GM12878 (cell line): ENCODE results near the gene NUDT13. TPM values are rescaled to one million over a fixed set of nuclear protein-coding genes. Genes with fewer than 3 reads are reported as not detected.

Experiments
- ATAC-seq: fragments of 200-7000 bp; cut with Tn5 transposase; 3 replicates; pipeline ENCODE4 v1.9.1; 2020; ENCODE audit warnings: mild to moderate bottlenecking, moderate library complexity
- Bru-seq: library from RNA; stranded (reverse); fragments of 400-500 nt; gene quantifications from one replicate; lab custom pipeline; 2021; lab: Mats Ljungman, UMichigan
- BruChase-seq, 2 experiments: library from RNA; stranded (reverse); fragments of 400-500 nt; gene quantifications; one replicate each; lab custom pipeline; 2021; lab: Mats Ljungman, UMichigan
- BruUV-seq: library from RNA; stranded (reverse); fragments of 400-500 nt; replicated peaks from 2 replicates; lab custom pipeline; 2021; lab: Mats Ljungman, UMichigan
- CTCF ChIA-PET: fragments of 300-600 bp; sonication (Branson Sonifier 250); formaldehyde crosslinking; extraction: SDS; loops from one replicate; lab custom pipeline; 2021; ENCODE audit warnings: inconsistent platforms; lab: Yijun Ruan, JAX
- POLR2A ChIA-PET: fragments of 350-600 bp; formaldehyde crosslinking; extraction: SDS; loops from one replicate; lab custom pipeline; 2021; ENCODE audit warnings: inconsistent platforms; lab: Charles Lee
- RAD21 ChIA-PET: fragments of 300-600 bp; sonication (Branson Sonifier 250); formaldehyde crosslinking; loops from one replicate; lab custom pipeline; 2023; ENCODE audit warnings: antibody characterized with exemption; ENCODE audit not compliant: unreplicated experiment; lab: Charles Lee
- SMC1A ChIA-PET: fragments of 300-600 bp; sonication (Branson Sonifier 250); formaldehyde crosslinking; loops from one replicate; lab custom pipeline; 2023; ENCODE audit not compliant: unreplicated experiment, uncharacterized antibody; lab: Charles Lee
- DNase-seq: peaks from one replicate; pipeline ENCODE4 v3.0.0-alpha.2; 2011; ENCODE audit warnings: low read depth, low spot score
- FAIRE-seq: peaks from 3 replicates; lab custom pipeline; 2011; peaks lifted over from hg19 to GRCh38; lab: Jason Lieb, UNC
- H2AFZ ChIP-seq: 2 replicates; pipeline ENCODE4 v1.6.0; 2011; ENCODE audit warnings: low read depth, low read length, control low read depth; ENCODE audit not compliant: control insufficient read depth
- H3K27ac ChIP-seq: 2 replicates; pipeline ENCODE4 v1.5.1; 2011; ENCODE audit warnings: control low read depth; ENCODE audit not compliant: control insufficient read depth, insufficient read depth
- H3K27me3 ChIP-seq, 2 experiments: replicated peaks in 1 of 2; 2 replicates each; pipeline versions ENCODE4 v1.6.0 to v1.6.1; 2011; ENCODE audit warnings: low read length in 1 of 2; ENCODE audit not compliant: control insufficient read depth in 2 of 2, insufficient read depth in 2 of 2
- H3K36me3 ChIP-seq, 2 experiments: 2 replicates each; pipeline ENCODE4 v1.5.1; 2011; ENCODE audit warnings: low read length in 1 of 2; ENCODE audit not compliant: control insufficient read depth in 2 of 2, insufficient read depth in 2 of 2
- H3K4me1 ChIP-seq: 2 replicates; pipeline ENCODE4 v1.6.1; 2011; ENCODE audit warnings: mild to moderate bottlenecking, low read length, moderate library complexity, mixed read lengths; ENCODE audit not compliant: control insufficient read depth, insufficient read depth
- H3K4me2 ChIP-seq: 2 replicates; pipeline ENCODE4 v1.6.0; 2011; ENCODE audit warnings: control low read depth; ENCODE audit not compliant: control insufficient read depth, insufficient read depth
- H3K4me3 ChIP-seq: fragments of 200-600 bp; sonication (generic); 2 replicates; pipeline ENCODE4 v1.5.1; 2016
- H3K79me2 ChIP-seq: 2 replicates; pipeline ENCODE4 v1.6.0; 2011; ENCODE audit warnings: low read length; ENCODE audit not compliant: control insufficient read depth, insufficient read depth
- H3K9ac ChIP-seq: 2 replicates; pipeline ENCODE4 v1.8.0; 2011; ENCODE audit warnings: low read length, control low read depth, mixed read lengths; ENCODE audit not compliant: control insufficient read depth, insufficient read depth
- H3K9me3 ChIP-seq: replicated peaks from 3 replicates; pipeline ENCODE4 v1.5.1; 2011; ENCODE audit warnings: mild to moderate bottlenecking, low read length; ENCODE audit not compliant: control insufficient read depth, insufficient read depth
- H4K20me1 ChIP-seq: 2 replicates; pipeline ENCODE4 v1.6.0; 2011; ENCODE audit not compliant: control insufficient read depth, insufficient read depth
- CBFB ChIP-seq: IDR thresholded peaks from 2 replicates; pipeline ENCODE4 v1.6.1; 2016; ENCODE audit warnings: antibody characterized with exemption, low read depth
- EGR1 ChIP-seq, 2 experiments: IDR thresholded peaks; 1 replicate in 1 of 2; 2 replicates in 1 of 2; pipeline ENCODE4 v1.6.1; 2011 to 2012; ENCODE audit warnings: low read depth in 2 of 2, low read length in 2 of 2, borderline replicate concordance in 1 of 2, mild to moderate bottlenecking in 1 of 2, moderate library complexity in 1 of 2
- FOS ChIP-seq: IDR thresholded peaks from 3 replicates; pipeline ENCODE4 v1.6.1; 2011; ENCODE audit warnings: borderline replicate concordance; ENCODE audit not compliant: insufficient read length; ENCODE audit errors: extremely low read depth
- IKZF1 ChIP-seq: fragments of 450-650 bp; conservative IDR thresholded peaks from 2 replicates; pipeline ENCODE4 v1.6.1; 2017; ENCODE audit warnings: antibody characterized with exemption, mild to moderate bottlenecking
- KDM1A ChIP-seq: fragments of 200-600 bp; sonication (generic); IDR thresholded peaks from 2 replicates; pipeline ENCODE4 v1.6.1; 2016; ENCODE audit warnings: borderline replicate concordance
- MEF2B ChIP-seq: fragments of 450-650 bp; IDR thresholded peaks from 2 replicates; pipeline ENCODE4 v1.6.1; 2018; ENCODE audit warnings: mild to moderate bottlenecking, moderate library complexity; ENCODE audit not compliant: partially characterized antibody, poor library complexity, severe bottlenecking
- NFIC ChIP-seq: IDR thresholded peaks from 2 replicates; pipeline ENCODE4 v1.6.1; 2012; ENCODE audit warnings: low read depth, mild to moderate bottlenecking, inconsistent platforms, low read length, moderate library complexity
- NRF1 ChIP-seq: conservative IDR thresholded peaks from 2 replicates; pipeline ENCODE4 v1.6.1; 2011; ENCODE audit warnings: mild to moderate bottlenecking, low read depth, low read length, improper control_type of control experiment
- POLR2AphosphoS5 ChIP-seq: IDR thresholded peaks from 2 replicates; pipeline ENCODE4 v1.6.1; 2011; ENCODE audit warnings: mild to moderate bottlenecking, low read length, inconsistent platforms
- POU2F2 ChIP-seq: IDR thresholded peaks from 3 replicates; pipeline ENCODE4 v1.6.1; 2011; ENCODE audit warnings: low read depth, mild to moderate bottlenecking, low read length, borderline replicate concordance
- RAD21 ChIP-seq: IDR thresholded peaks from 2 replicates; pipeline ENCODE4 v1.6.1; 2011; ENCODE audit warnings: mild to moderate bottlenecking, low read depth, low read length, moderate library complexity; ENCODE audit not compliant: insufficient read depth
- RCOR1 ChIP-seq: conservative IDR thresholded peaks from 2 replicates; pipeline ENCODE4 v1.6.1; 2012; ENCODE audit warnings: low read depth, low read length, improper control_type of control experiment
- SPI1 ChIP-seq: IDR thresholded peaks from 2 replicates; pipeline ENCODE4 v1.6.1; 2011; ENCODE audit warnings: low read depth, mild to moderate bottlenecking, low read length, moderate library complexity, borderline replicate concordance; ENCODE audit not compliant: insufficient read depth
- TAF1 ChIP-seq: IDR thresholded peaks from 2 replicates; pipeline ENCODE4 v1.6.1; 2011; ENCODE audit warnings: mild to moderate bottlenecking, low read depth, low read length, borderline replicate concordance
- YY1 ChIP-seq: IDR thresholded peaks from 2 replicates; pipeline ENCODE4 v1.6.1; 2011; ENCODE audit warnings: low read depth, mild to moderate bottlenecking, low read length
- WGBS: methylation state at CpG from one replicate; pipeline ENCODE4 v1.1.6; 2016; ENCODE audit warnings: low lambda C conversion rate; ENCODE audit not compliant: insufficient replicate concordance, insufficient coverage; ENCODE audit errors: missing lambda C conversion rate; 5-methylcytosine and 5-hydroxymethylcytosine counted together
- in situ Hi-C: fragments of 300-500 bp; cut with MboI; formaldehyde crosslinking; loops from 9 replicates; pipeline ENCODE4 v1.14.3; 2018; ENCODE audit warnings: mixed read lengths
- intact Hi-C: fragments of 100-400 bp; cut with micrococcal nuclease; formaldehyde crosslinking; loops from one replicate; pipeline ENCODE4 v1.14.2; 2022; ENCODE audit not compliant: unreplicated experiment
- long read RNA-seq, 2 experiments: library from polyadenylated mRNA; unstranded; transcript quantifications; one replicate each; pipeline ENCODE4 v2.0.0, GENCODE V29; 2019 to 2020
- polyA minus RNA-seq, 3 experiments: library from RNA; depleted of rRNA, polyadenylated mRNA; stranded (reverse); fragments of >200 nt; gene quantifications; 2 replicates each; pipeline ENCODE4 v1.2.3, GENCODE V29; 2011
- polyA plus RNA-seq, 11 experiments: library from polyadenylated mRNA; depleted of rRNA in 4 of 11; unstranded in 6 of 11; stranded (reverse) in 5 of 11; fragments of >200 nt; fragmentation: Nextera tagmentation in 4 of 11; fragmentation: Illumina TruSeq in 1 of 11; extraction: Ambion mirVana in 4 of 11; extraction: Trizol in 1 of 11; gene quantifications; 1 replicate in 1 of 11; 2 replicates in 10 of 11; pipeline versions ENCODE4 v1.2.1 to v1.2.3, GENCODE V29; 2011 to 2016; ENCODE audit warnings: inconsistent platforms in 2 of 11, missing spikeins in 2 of 11, low read depth in 1 of 11
- total RNA-seq, 4 experiments: library from RNA; depleted of rRNA in 3 of 4; stranded (reverse); fragments of >200 nt in 3 of 4; fragmentation: Illumina TruSeq in 1 of 4; extraction: Trizol in 1 of 4; gene quantifications; 2 replicates each; pipeline versions ENCODE4 v1.2.1 to v1.2.3, GENCODE V29; 2013 to 2021
- TF ChIP-seq, protein P1 (sequence below): IDR thresholded peaks from 2 replicates; pipeline ENCODE4 v1.6.1; 2012; ENCODE audit warnings: low read depth, low read length, improper control_type of control experiment

NUDT13 gene
- 5.3 and 5.6 TPM in 2 replicates for total RNA-seq (2013; cell fraction: nucleolus; rRNA removed)
- total RNA-seq (2014; rRNA removed), result 1.0 and 1.5 TPM in 2 replicates
- total RNA-seq (2014; rRNA removed; fragmentation: Illumina TruSeq; extraction: Trizol), result 1.4 and 1.9 TPM in 2 replicates
- total RNA-seq (2021), result 0.72 and 0.88 TPM in 2 replicates
- 2.8 TPM for polyA plus RNA-seq (2011; ENCODE audit: low read depth)
- 6.1 and 7.3 TPM in 2 replicates for polyA plus RNA-seq (2011; rRNA removed)
- polyA plus RNA-seq (2011; cell fraction: cytosol; rRNA removed), result 3.7 and 4.6 TPM in 2 replicates
- 4.7 and 5.1 TPM in 2 replicates for polyA plus RNA-seq (2011; cell fraction: nucleus; rRNA removed)
- 3.5 and 3.7 TPM in 2 replicates for polyA plus RNA-seq (2012)
- 2.1 and 2.6 TPM in 2 replicates for polyA plus RNA-seq (2014; fragmentation: Illumina TruSeq; extraction: Trizol)
- polyA plus RNA-seq (2014; fragmentation: Nextera tagmentation; extraction: Ambion mirVana), result 1 to 10 TPM; 1.5 to 2.6 TPM
- polyA plus RNA-seq (2014; rRNA removed), result 1.4 and 2.6 TPM in 2 replicates
- 1 to 10 TPM; 1.1 to 1.9 TPM for polyA plus RNA-seq (2016; fragmentation: Nextera tagmentation; extraction: Ambion mirVana)
- 2.0 and 2.5 TPM in 2 replicates for polyA minus RNA-seq (2011; rRNA and poly(A)+ RNA removed)
- 2.7 TPM in 1 of 2 replicates, not detected in the other for polyA minus RNA-seq (2011; cell fraction: cytosol; rRNA and poly(A)+ RNA removed)
- polyA minus RNA-seq (2011; cell fraction: nucleus; rRNA and poly(A)+ RNA removed), result 0.73 and 1.3 TPM in 2 replicates
- Bru-seq, nascent RNA, result percentile 53 among the genes with signal in this experiment
- percentile 45 among the genes with signal in this experiment for BruChase-seq, experiment 1, labeled RNA remaining after a 6-hour chase
- percentile 46 among the genes with signal in this experiment for BruChase-seq, experiment 2, labeled RNA remaining after a 2-hour chase
- long read RNA-seq, experiment 1, partial matches to known transcripts, result 0 of 5 reads
- long read RNA-seq, experiment 1, other reads (novel, unspliced or antisense), result 2 of 5 reads
- long read RNA-seq, experiment 2, transcript NUDT13-202 (9 exons, 2,102 nt), result major isoform, 10 of 20 reads
- long read RNA-seq, experiment 2, partial matches to known transcripts, result 0 of 20 reads
- long read RNA-seq, experiment 2, other reads (novel, unspliced or antisense), result 7 of 20 reads

GRCh38 chr10:73110345-73110849, at the start of gene NUDT13:
Gene NUDT13, plus strand, starts transcription at chr10:73110455. Its CDS starts 3,911 bp downstream, at chr10:73114366.
- H2AFZ ChIP-seq, result peak within 1 kb of the TSS; percentile 95
- RAD21 ChIA-PET, result interaction anchor here (0.9 to 3.4 kb wide), 6 partner anchors 11 to 57 kb away, joined by 3 to 47 read pairs (median 4); partner anchors contain the start of genes ECD, FAM149B1 and P4HA1
- in situ Hi-C loops, result no loop called here
- 0% methylated on average over 5 of the region's 5 CpGs for WGBS
- H3K27me3 ChIP-seq, result no peaks in the 10 kb centered on the region
- peak within 1 kb of the TSS; percentile 79 for H3K9ac ChIP-seq
- no peaks in the 10 kb centered on the region for H3K79me2 ChIP-seq
- peak within 1 kb of the TSS; percentile 90 for H3K27ac ChIP-seq
- ATAC-seq (peak; percentile 95), FAIRE-seq (peak; percentile 98), DNase-seq (peak; percentile 83)
- intact Hi-C loops, result no loop called here
- H3K4me1 ChIP-seq, result no peaks in the 10 kb centered on the region
- peaks cover 0 to 5% of the 10 kb centered on the region in 2 experiments; a peak in 1 of 4 replicates for H3K36me3 ChIP-seq
- POLR2A ChIA-PET, result interaction anchor here (0.5 to 3.7 kb wide), 7 partner anchors 9 to 53 kb away, joined by 3 to 49 read pairs (median 4); partner anchors contain the start of gene P4HA1
- no peaks in the 10 kb centered on the region; the same call in 2 of the 3 replicates for H3K9me3 ChIP-seq
- no TSS peak for BruUV-seq
- SMC1A ChIA-PET, result interaction anchor here (0.6 to 3.8 kb wide), 11 partner anchors 9 to 367 kb away, joined by 3 to 41 read pairs (median 4); partner anchors contain the start of gene P4HA1
- H3K4me3 ChIP-seq, result peak within 1 kb of the TSS; percentile 79
- peak within 1 kb of the TSS; percentile 92 for H3K4me2 ChIP-seq
- H4K20me1 ChIP-seq, result no peaks in the 10 kb centered on the region
- CTCF ChIA-PET, result interaction anchor here (0.6 to 4.0 kb wide), 9 partner anchors 9 to 57 kb away, joined by 3 to 26 read pairs (median 4); partner anchors contain the start of gene P4HA1
- no peak for TF ChIP-seq EGR1 (IDR thresholded peaks at IDR 0.05; ENCODE audit: borderline replicate concordance in 1 of 2, low read depth in 2 of 2, low read length in 2 of 2)
- TF ChIP-seq YY1, result peak; percentile 94
- TF ChIP-seq, protein P1, sequence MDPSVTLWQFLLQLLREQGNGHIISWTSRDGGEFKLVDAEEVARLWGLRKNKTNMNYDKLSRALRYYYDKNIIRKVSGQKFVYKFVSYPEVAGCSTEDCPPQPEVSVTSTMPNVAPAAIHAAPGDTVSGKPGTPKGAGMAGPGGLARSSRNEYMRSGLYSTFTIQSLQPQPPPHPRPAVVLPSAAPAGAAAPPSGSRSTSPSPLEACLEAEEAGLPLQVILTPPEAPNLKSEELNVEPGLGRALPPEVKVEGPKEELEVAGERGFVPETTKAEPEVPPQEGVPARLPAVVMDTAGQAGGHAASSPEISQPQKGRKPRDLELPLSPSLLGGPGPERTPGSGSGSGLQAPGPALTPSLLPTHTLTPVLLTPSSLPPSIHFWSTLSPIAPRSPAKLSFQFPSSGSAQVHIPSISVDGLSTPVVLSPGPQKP, result peak; percentile 65
- no peak for TF ChIP-seq CBFB
- TF ChIP-seq NRF1, result no peak
- TF ChIP-seq POLR2AphosphoS5, result peak; percentile 71; the same call in 1 of the 2 replicates
- TF ChIP-seq RCOR1, result no peak
- peak; percentile 97 for TF ChIP-seq IKZF1
- TF ChIP-seq FOS, result no peak
- no peak for TF ChIP-seq KDM1A
- 0 out of 2 replicates have a peak, but pooled peaks have one; percentile 41 for TF ChIP-seq NFIC
- no peak for TF ChIP-seq TAF1
- peak; percentile 44 for TF ChIP-seq MEF2B
- 0 out of 3 replicates have a peak, but pooled peaks have one; percentile 22 for TF ChIP-seq POU2F2
- peak; percentile 52; the same call in 1 of the 2 replicates for TF ChIP-seq SPI1
- no peak for TF ChIP-seq RAD21
